MCF 10A (cell line): Measurements from ENCODE around the gene GPLD1. TPM values are rescaled to one million over a fixed set of nuclear protein-coding genes. Genes with fewer than 3 reads are reported as not detected.

ENCODE experiments used
- BruUV-seq: library from RNA; stranded (reverse); fragments of 400-500 nt; replicated peaks from 2 replicates; lab custom pipeline; 2021; lab: Mats Ljungman, UMichigan
- CTCF ChIA-PET: fragments of 300-600 bp; sonication (Branson Sonifier 250); formaldehyde crosslinking; extraction: SDS; loops from one replicate; lab custom pipeline; 2021; ENCODE audit warnings: antibody characterized with exemption, inconsistent platforms; lab: Yijun Ruan, JAX
- POLR2A ChIA-PET: fragments of 300-600, 350-650 bp; sonication (Branson Sonifier 250); formaldehyde crosslinking; extraction: SDS; loops from one replicate; lab custom pipeline; 2020; ENCODE audit warnings: antibody characterized with exemption, inconsistent platforms; lab: Yijun Ruan, JAX
- DNase-seq: peaks from one replicate; pipeline ENCODE4 v3.0.0-alpha.2; 2018; ENCODE audit not compliant: unreplicated experiment
- H3K27ac Mint-ChIP-seq: one replicate; pipeline ENCODE4 v1.8.0; 2022; ENCODE audit warnings: mild to moderate bottlenecking, low read depth, mixed read lengths; ENCODE audit not compliant: unreplicated experiment
- H3K27me3 Mint-ChIP-seq: one replicate; pipeline ENCODE4 v1.8.0; 2022; ENCODE audit warnings: mixed read lengths; ENCODE audit not compliant: insufficient read depth, unreplicated experiment
- H3K36me3 Mint-ChIP-seq: one replicate; pipeline ENCODE4 v1.8.0; 2022; ENCODE audit warnings: mild to moderate bottlenecking, moderate library complexity, mixed read lengths; ENCODE audit not compliant: insufficient read depth, unreplicated experiment
- H3K4me1 Mint-ChIP-seq: one replicate; pipeline ENCODE4 v1.8.0; 2022; ENCODE audit warnings: mixed read lengths; ENCODE audit not compliant: insufficient read depth, unreplicated experiment
- H3K4me3 Mint-ChIP-seq: one replicate; pipeline ENCODE4 v1.8.0; 2022; ENCODE audit warnings: mild to moderate bottlenecking, moderate library complexity, mixed read lengths; ENCODE audit not compliant: unreplicated experiment
- H3K9me3 Mint-ChIP-seq: one replicate; pipeline ENCODE4 v1.8.0; 2022; ENCODE audit warnings: mixed read lengths; ENCODE audit not compliant: unreplicated experiment
- intact Hi-C: fragments of 100-400 bp; cut with micrococcal nuclease; formaldehyde crosslinking; loops from 2 replicates; pipeline ENCODE4 v1.14.1; 2022
- total RNA-seq: library from RNA; stranded (reverse); gene quantifications from 2 replicates; pipeline ENCODE4 v1.2.3, GENCODE V29; 2022
- TF ChIP-seq, protein P1 (sequence below): fragments of 200-600 bp; IDR thresholded peaks from one replicate; pipeline ENCODE4 v1.8.0; 2022; ENCODE audit warnings: antibody characterized with exemption, mild to moderate bottlenecking; ENCODE audit not compliant: unreplicated experiment

GPLD1 gene
- total RNA-seq, 1 experiment from 2014 or later, result 0.16 TPM

GRCh38 chr6:24454452-24454851 is 34.9 kb downstream of the GPLD1 start:
- Mint-ChIP-seq H3K27ac (no peak overlapping the region), H3K4me3 (no peak overlapping the region)
- no TSS peak for BruUV-seq

GRCh38 chr6:24453921-24454320 is 35.5 kb downstream of the GPLD1 start:
- DNase-seq, result no peak
- intact Hi-C loops, result no loop called here
- CTCF ChIA-PET, result no interaction called here
- POLR2A ChIA-PET, result interaction anchor here (0.6 kb wide), 2 partner anchors 11 to 70 kb away, joined by 3 to 5 read pairs; no protein-coding TSS in a partner anchor
- Mint-ChIP-seq H3K36me3 (no peaks in the 10 kb centered on the region), H3K9me3 (no peaks in the 10 kb centered on the region), H3K4me3 (no peak overlapping the region), H3K27me3 (no peaks in the 10 kb centered on the region), H3K4me1 (peaks cover 7% of the 10 kb centered on the region), H3K27ac (no peak overlapping the region)
- BruUV-seq, result no TSS peak
- TF ChIP-seq, protein P1, sequence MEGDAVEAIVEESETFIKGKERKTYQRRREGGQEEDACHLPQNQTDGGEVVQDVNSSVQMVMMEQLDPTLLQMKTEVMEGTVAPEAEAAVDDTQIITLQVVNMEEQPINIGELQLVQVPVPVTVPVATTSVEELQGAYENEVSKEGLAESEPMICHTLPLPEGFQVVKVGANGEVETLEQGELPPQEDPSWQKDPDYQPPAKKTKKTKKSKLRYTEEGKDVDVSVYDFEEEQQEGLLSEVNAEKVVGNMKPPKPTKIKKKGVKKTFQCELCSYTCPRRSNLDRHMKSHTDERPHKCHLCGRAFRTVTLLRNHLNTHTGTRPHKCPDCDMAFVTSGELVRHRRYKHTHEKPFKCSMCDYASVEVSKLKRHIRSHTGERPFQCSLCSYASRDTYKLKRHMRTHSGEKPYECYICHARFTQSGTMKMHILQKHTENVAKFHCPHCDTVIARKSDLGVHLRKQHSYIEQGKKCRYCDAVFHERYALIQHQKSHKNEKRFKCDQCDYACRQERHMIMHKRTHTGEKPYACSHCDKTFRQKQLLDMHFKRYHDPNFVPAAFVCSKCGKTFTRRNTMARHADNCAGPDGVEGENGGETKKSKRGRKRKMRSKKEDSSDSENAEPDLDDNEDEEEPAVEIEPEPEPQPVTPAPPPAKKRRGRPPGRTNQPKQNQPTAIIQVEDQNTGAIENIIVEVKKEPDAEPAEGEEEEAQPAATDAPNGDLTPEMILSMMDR, result no peak

More at GRCh38 chr6:24454452-24454851, 34.9 kb downstream of the GPLD1 start:
- TF ChIP-seq, protein P1, result no peak
- no peaks in the 10 kb centered on the region for H3K27me3 Mint-ChIP-seq
- no peak for DNase-seq
- ChIA-PET CTCF (no interaction called here), POLR2A (interaction anchor here (0.6 kb wide), 2 partner anchors 12 to 1742 kb away, joined by 3 read pairs; no protein-coding TSS in a partner anchor)
- no peaks in the 10 kb centered on the region for H3K9me3 Mint-ChIP-seq
- H3K4me1 Mint-ChIP-seq, result peaks cover 8% of the 10 kb centered on the region
- intact Hi-C loops, result no loop called here
- no peaks in the 10 kb centered on the region for H3K36me3 Mint-ChIP-seq

- no peaks in the 10 kb centered on the region for H3K27me3 Mint-ChIP-seq
- ChIA-PET CTCF (no interaction called here), POLR2A (no interaction called here)
- no peaks in the 10 kb centered on the region for H3K36me3 Mint-ChIP-seq
- no peak overlapping the region for H3K4me3 Mint-ChIP-seq
- H3K4me1 Mint-ChIP-seq, result peaks cover 6% of the 10 kb centered on the region
- no TSS peak for BruUV-seq
- intact Hi-C loops, result no loop called here
- no peaks in the 10 kb centered on the region for H3K9me3 Mint-ChIP-seq
- DNase-seq, result no peak
- TF ChIP-seq, protein P1, result no peak
- H3K27ac Mint-ChIP-seq, result no peak overlapping the region
These were observed 37.6 kb downstream of the GPLD1 start for GRCh38 chr6:24451581-24452388.

- Mint-ChIP-seq H3K27me3 (no peaks in the 10 kb centered on the region), H3K9me3 (no peaks in the 10 kb centered on the region), H3K4me3 (no peak overlapping the region), H3K27ac (no peak overlapping the region), H3K4me1 (peaks cover 6% of the 10 kb centered on the region), H3K36me3 (no peaks in the 10 kb centered on the region)
- ChIA-PET CTCF (interaction anchor here (1.1 to 1.2 kb wide), 2 partner anchors 12 to 18 kb away, joined by 3 read pairs; no protein-coding TSS in a partner anchor), POLR2A (interaction anchor here (0.7 kb wide), 1 partner anchor 74 kb away, joined by 3 read pairs; no protein-coding TSS in a partner anchor)
- DNase-seq, result no peak
- TF ChIP-seq, protein P1, result no peak
- intact Hi-C loops, result no loop called here
- BruUV-seq, result no TSS peak
These were observed 40.4 kb downstream of the GPLD1 start for GRCh38 chr6:24448828-24449525.
